H1 (cell line): ENCODE measurements around the gene CLEC4F.

Experiments used
- JUN ChIP-seq: IDR thresholded peaks from 2 replicates; pipeline ENCODE4 v1.6.1; 2011; ENCODE audit warnings: low read depth, mild to moderate bottlenecking, improper control_type of control experiment, low read length
- TF ChIP-seq, protein P1 (sequence below), 3 experiments: IDR thresholded peaks; 1 replicate in 2 of 3; 2 replicates in 1 of 3; pipeline versions ENCODE4 v1.5.1 to v1.6.1; 2011; ENCODE audit warnings: low read length in 3 of 3, mild to moderate bottlenecking in 3 of 3, inconsistent platforms in 2 of 3, low read depth in 1 of 3, moderate library complexity in 1 of 3; ENCODE audit not compliant: insufficient read depth in 1 of 3; ENCODE audit errors: control extremely low read depth in 1 of 3

DNA sequence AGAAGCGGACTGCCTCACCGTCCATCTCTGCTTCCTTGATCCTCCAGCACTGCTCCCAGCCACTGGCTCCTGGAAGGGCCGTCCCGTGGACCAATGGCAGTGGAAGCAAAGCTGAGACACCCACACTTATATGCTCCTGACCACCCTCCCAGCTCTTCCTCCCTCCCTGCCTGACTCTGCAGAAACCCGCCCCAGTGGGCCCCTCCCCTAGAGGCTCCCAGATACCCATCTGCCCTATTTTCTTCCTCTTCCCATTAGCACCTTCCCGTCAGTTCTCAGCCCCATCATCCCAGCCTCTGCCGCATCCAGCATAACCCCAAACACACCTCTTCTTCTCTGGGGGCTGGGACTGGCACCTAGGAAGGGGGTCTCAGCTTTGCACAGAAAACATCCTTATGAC lies at the start of gene CLEC4F:
- TF ChIP-seq, protein P1, sequence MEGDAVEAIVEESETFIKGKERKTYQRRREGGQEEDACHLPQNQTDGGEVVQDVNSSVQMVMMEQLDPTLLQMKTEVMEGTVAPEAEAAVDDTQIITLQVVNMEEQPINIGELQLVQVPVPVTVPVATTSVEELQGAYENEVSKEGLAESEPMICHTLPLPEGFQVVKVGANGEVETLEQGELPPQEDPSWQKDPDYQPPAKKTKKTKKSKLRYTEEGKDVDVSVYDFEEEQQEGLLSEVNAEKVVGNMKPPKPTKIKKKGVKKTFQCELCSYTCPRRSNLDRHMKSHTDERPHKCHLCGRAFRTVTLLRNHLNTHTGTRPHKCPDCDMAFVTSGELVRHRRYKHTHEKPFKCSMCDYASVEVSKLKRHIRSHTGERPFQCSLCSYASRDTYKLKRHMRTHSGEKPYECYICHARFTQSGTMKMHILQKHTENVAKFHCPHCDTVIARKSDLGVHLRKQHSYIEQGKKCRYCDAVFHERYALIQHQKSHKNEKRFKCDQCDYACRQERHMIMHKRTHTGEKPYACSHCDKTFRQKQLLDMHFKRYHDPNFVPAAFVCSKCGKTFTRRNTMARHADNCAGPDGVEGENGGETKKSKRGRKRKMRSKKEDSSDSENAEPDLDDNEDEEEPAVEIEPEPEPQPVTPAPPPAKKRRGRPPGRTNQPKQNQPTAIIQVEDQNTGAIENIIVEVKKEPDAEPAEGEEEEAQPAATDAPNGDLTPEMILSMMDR (IDR thresholded peaks at IDR 0.05; ENCODE audit: control extremely low read depth in 1 of 3, insufficient read depth in 1 of 3, low read depth in 1 of 3, low read length in 3 of 3) = no peak
- TF ChIP-seq JUN = no peak
